Superior temporal gyrus (tissue), 1 donor: ENCODE measurements around the gene NBPF26.
"Not testable (repeated sequence)": the region's sequence is repeated elsewhere in the genome, so short reads cannot be mapped to it uniquely, and the experiment has no call there.

Source experiments
- DNase-seq: peaks from one replicate; pipeline ENCODE4 v3.0.0-alpha.2; 2016; ENCODE audit errors: extremely low spot score

Gene NBPF26

GRCh38 chr1:120858144-120858543, 134.4 kb downstream of the NBPF26 start:
- DNase-seq, result not testable (repeated sequence)

- not testable (repeated sequence) for DNase-seq
Observed at GRCh38 chr1:120859615-120860234, 136.0 kb downstream of the NBPF26 start.

GRCh38 chr1:120878206-120878605, 154.5 kb downstream of the NBPF26 start:
- DNase-seq, result not testable (repeated sequence)

GRCh38 chr1:120880056-120880455, 156.3 kb downstream of the NBPF26 start:
- not testable (repeated sequence) for DNase-seq

GRCh38 chr1:120881934-120882333, 158.2 kb downstream of the NBPF26 start:
- not testable (repeated sequence) for DNase-seq
